OCI-LY7 (cell line): ENCODE data around the gene SLC41A3.

Experiments used
- CTCF ChIP-seq: fragments of 200-600 bp; sonication (generic); conservative IDR thresholded peaks from 2 replicates; pipeline ENCODE4 v1.5.1; 2014; ENCODE audit warnings: mild to moderate bottlenecking, antibody characterized with exemption, low read length, moderate library complexity, mixed read lengths
- EZH2phosphoT487 ChIP-seq: fragments of 200-600 bp; sonication (generic); IDR thresholded peaks from 2 replicates; pipeline ENCODE4 v1.6.1; 2018; ENCODE audit warnings: low read depth, borderline replicate concordance, mild to moderate bottlenecking, mixed run types, antibody characterized with exemption, low read length, moderate library complexity, mixed read lengths

GRCh38 chr3:126063358-126063965 lies 20.5 kb downstream of the SLC41A3 start:
- TF ChIP-seq CTCF (no peak), EZH2phosphoT487 (no peak)
